Testis (tissue), 3 donors: Measurements from ENCODE around the gene SMAD6. TPM values are rescaled to one million over a fixed set of nuclear protein-coding genes. Genes with fewer than 3 reads are reported as not detected.

Experiments used
- DNase-seq: peaks from one replicate; pipeline ENCODE4 v3.0.0-alpha.2; 2019
- H3K27ac ChIP-seq, 2 donors: fragments of 200-600 bp; sonication (generic); one replicate each; pipeline ENCODE4 v1.5.1; 2019
- H3K27me3 ChIP-seq: fragments of 200-600 bp; sonication (generic); one replicate; pipeline ENCODE4 v1.5.1; 2019
- H3K36me3 ChIP-seq: fragments of 200-600 bp; sonication (generic); one replicate; pipeline ENCODE4 v1.5.1; 2017; ENCODE audit warnings: low read depth; ENCODE audit errors: missing control alignments
- H3K4me1 ChIP-seq: fragments of 200-600 bp; sonication (generic); one replicate; pipeline ENCODE4 v1.5.1; 2019
- H3K4me3 ChIP-seq, 2 donors: fragments of 200-600 bp; sonication (generic); one replicate each; pipeline ENCODE4 v1.5.1; 2017 to 2019
- H3K9me3 ChIP-seq: fragments of 200-600 bp; sonication (generic); one replicate; pipeline ENCODE4 v1.5.1; 2017
- POLR2A ChIP-seq: fragments of 450-650 bp; IDR thresholded peaks from one replicate; pipeline ENCODE4 v1.6.1; 2017; ENCODE audit warnings: antibody characterized with exemption, mild to moderate bottlenecking, moderate library complexity
- WGBS, 2 donors: methylation state at CpG; one replicate each; pipeline ENCODE4 v1.1.5; 2018; 5-methylcytosine and 5-hydroxymethylcytosine counted together
- intact Hi-C: fragments of 100-400 bp; cut with DNase I; formaldehyde crosslinking; loops from one replicate; pipeline ENCODE4 v1.15.1; 2023; ENCODE audit warnings: low total_unique reads
- polyA plus RNA-seq: library from polyadenylated mRNA; stranded (reverse); fragments of 350-450 nt; fragmentation: Illumina TruSeq; extraction: RNeasy Lipid Tissue Mini Kit (QIAGEN cat#74804); gene quantifications from one replicate; pipeline ENCODE4 v1.2.3, GENCODE V29; 2014; ENCODE audit warnings: low read depth, low replicate concordance; ENCODE audit not compliant: insufficient read depth
- total RNA-seq, 2 donors: library from RNA; depleted of rRNA; stranded (reverse); fragments of >200 nt; gene quantifications; one replicate each; pipeline ENCODE4 v1.2.3, GENCODE V29; 2016
- TF ChIP-seq, protein P1 (sequence below), 3 experiments: fragments of 450-650 bp in 2 of 3; fragments of 200-600 bp in 1 of 3; sonication (generic) in 1 of 3; IDR thresholded peaks; one replicate each; pipeline ENCODE4 v1.5.1; 2016 to 2019; ENCODE audit warnings: antibody characterized with exemption in 3 of 3, mild to moderate bottlenecking in 2 of 3, moderate library complexity in 1 of 3

SMAD6 gene
- total and polyA plus RNA-seq, 3 donors from 2014 or later = 3.2 to 19.4 (median 17.5) TPM

GRCh38 chr15:66691727-66692126 is 10.3 kb upstream of the SMAD6 start:
- no peaks in the 10 kb centered on the region for H3K36me3 ChIP-seq
- H3K27ac ChIP-seq = no peak overlapping the region
- TF ChIP-seq, protein P1, sequence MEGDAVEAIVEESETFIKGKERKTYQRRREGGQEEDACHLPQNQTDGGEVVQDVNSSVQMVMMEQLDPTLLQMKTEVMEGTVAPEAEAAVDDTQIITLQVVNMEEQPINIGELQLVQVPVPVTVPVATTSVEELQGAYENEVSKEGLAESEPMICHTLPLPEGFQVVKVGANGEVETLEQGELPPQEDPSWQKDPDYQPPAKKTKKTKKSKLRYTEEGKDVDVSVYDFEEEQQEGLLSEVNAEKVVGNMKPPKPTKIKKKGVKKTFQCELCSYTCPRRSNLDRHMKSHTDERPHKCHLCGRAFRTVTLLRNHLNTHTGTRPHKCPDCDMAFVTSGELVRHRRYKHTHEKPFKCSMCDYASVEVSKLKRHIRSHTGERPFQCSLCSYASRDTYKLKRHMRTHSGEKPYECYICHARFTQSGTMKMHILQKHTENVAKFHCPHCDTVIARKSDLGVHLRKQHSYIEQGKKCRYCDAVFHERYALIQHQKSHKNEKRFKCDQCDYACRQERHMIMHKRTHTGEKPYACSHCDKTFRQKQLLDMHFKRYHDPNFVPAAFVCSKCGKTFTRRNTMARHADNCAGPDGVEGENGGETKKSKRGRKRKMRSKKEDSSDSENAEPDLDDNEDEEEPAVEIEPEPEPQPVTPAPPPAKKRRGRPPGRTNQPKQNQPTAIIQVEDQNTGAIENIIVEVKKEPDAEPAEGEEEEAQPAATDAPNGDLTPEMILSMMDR (IDR thresholded peaks at IDR 0.05) = no peak
- TF ChIP-seq POLR2A = no peak
- H3K4me3 ChIP-seq = no peak overlapping the region
- no peaks in the 10 kb centered on the region for H3K9me3 ChIP-seq
- DNase-seq = no peak
- H3K4me1 ChIP-seq = no peaks in the 10 kb centered on the region
- intact Hi-C loops = no loop called here
- no peaks in the 10 kb centered on the region for H3K27me3 ChIP-seq

DNA sequence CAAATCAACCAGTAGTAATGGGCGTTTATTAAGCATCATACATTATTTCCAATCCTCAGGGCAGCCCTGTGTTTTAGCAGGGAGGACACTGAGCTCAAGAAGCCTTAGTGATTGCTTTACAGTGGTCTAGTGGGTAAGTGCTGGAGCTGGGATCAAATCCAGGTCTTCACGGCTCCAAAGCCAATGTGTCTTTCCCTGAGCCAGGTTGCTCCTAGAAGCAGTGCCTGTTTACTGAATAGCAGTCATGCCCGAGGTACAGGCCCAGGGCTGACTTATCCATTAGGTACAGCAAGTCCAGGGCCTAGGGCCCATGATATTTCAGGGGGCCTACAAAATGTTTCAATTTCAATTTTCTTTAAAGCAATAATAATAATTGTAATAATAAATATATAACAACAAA is 9.6 kb upstream of the SMAD6 start:
- Histone ChIP-seq H3K36me3 (no peaks in the 10 kb centered on the region), H3K27ac (no peak overlapping the region), H3K4me1 (no peaks in the 10 kb centered on the region), H3K4me3 (no peak overlapping the region), H3K27me3 (no peaks in the 10 kb centered on the region), H3K9me3 (no peaks in the 10 kb centered on the region)
- no peak for DNase-seq
- intact Hi-C loops = no loop called here
- TF ChIP-seq, protein P1 (IDR thresholded peaks at IDR 0.05) = no peak
- no peak for TF ChIP-seq POLR2A
- WGBS, 2 donors = 61 to 72% methylated on average over 3 of the region's 3 CpGs

DNA sequence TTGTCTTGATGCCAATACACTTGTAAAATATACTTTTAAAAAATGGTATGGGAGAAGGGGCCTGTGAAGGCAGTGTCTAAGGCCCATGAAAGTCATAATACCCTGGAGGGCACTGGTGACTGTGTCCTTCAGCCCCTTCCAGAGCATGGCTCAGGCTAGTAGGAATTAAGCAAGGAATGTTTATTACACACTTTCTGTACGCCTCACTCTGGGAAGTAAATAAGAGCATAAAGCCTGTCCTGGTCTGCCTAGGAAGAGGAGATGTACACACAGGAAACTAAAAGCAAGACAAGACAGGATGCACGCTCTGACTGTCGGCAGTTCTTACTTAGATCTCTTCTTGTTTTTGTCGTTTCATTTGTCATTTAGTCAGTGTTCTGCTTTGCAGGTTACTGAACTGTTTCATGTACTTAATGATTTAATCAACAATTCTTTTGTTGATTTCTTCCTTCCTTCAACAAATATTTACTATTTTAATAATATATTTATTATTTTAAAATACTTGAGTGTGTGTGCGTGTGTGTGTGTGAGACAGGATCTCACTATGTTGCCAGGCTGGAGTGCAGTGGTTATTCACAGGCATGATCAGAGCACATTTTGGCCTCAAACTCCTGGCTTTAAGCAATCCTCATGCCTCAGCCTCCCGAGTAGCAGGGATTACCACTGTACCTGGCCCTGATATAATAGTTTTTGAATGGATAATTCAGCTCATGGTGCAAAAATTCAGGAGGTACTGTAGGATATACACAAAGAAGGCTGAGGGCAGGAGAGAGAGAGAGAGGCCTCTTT is 9.0 kb upstream of the SMAD6 start:
- intact Hi-C loops = no loop called here
- Histone ChIP-seq H3K4me3 (no peak overlapping the region), H3K9me3 (no peaks in the 10 kb centered on the region), H3K36me3 (no peaks in the 10 kb centered on the region), H3K27me3 (no peaks in the 10 kb centered on the region), H3K4me1 (no peaks in the 10 kb centered on the region), H3K27ac (no peak overlapping the region)
- WGBS, 2 donors = 79 to 89% methylated on average over 6 of the region's 6 CpGs
- TF ChIP-seq, protein P1 (IDR thresholded peaks at IDR 0.05) = no peak
- TF ChIP-seq POLR2A = no peak
- no peak for DNase-seq

- peaks cover 4% of the 10 kb centered on the region for H3K4me1 ChIP-seq
- 83 to 84% methylated on average over 4 of the region's 4 CpGs for WGBS, 2 donors
- DNase-seq = no peak
- H3K27ac ChIP-seq = no peak overlapping the region
- TF ChIP-seq, protein P1 (IDR thresholded peaks at IDR 0.05) = no peak
- no peak for TF ChIP-seq POLR2A
- intact Hi-C loops = no loop called here
- no peaks in the 10 kb centered on the region for H3K27me3 ChIP-seq
- H3K36me3 ChIP-seq = no peaks in the 10 kb centered on the region
- no peak overlapping the region for H3K4me3 ChIP-seq
- no peaks in the 10 kb centered on the region for H3K9me3 ChIP-seq
Measured at GRCh38 chr15:66696770-66697169, 5.3 kb upstream of the SMAD6 start.
